Measurements from ENCODE around the gene PELO. TPM values are rescaled to one million over a fixed set of nuclear protein-coding genes. Genes with fewer than 3 reads are reported as not detected.
A peak's percentile ranks its signal among the peaks of the same experiment; 100 is the strongest.

Gene PELO
- total and polyA plus RNA-seq, 8 donors = 19.9 to 47.6 (median 24.4) TPM

- intact Hi-C loops (cut with DNase I) = no loop called here
- peak overlapping the region in 1 of 2 donors; percentile 6 for H3K27ac ChIP-seq
Observed at GRCh38 chr5:52771343-52772039, 16.2 kb upstream of the PELO start.

DNA sequence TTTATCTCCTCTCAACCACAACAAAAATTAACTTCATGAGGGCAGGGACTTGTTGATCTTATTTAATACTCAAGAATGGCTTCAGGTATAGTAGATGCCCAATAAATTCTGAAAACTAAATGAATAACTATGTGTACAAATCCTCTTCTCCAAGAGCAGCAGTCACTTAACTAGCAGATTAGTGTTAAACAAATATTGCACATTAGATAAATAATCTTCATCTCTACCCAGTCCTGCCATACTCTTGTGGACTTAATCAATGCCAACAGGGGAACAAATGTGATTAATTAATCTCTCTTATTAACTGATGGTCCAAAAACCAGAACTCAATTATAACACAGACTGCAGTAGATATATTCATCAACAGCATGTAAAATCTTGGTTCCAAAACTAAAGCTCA is 15.0 kb upstream of the PELO start:
- H3K4me3 ChIP-seq = no peak overlapping the region
- DNase-seq = no peak
- H3K27me3 ChIP-seq = no peaks in the 10 kb centered on the region
- no peak overlapping the region for H3K27ac ChIP-seq
- intact Hi-C loops (cut with DNase I) = no loop called here
- ATAC-seq = no peak
- H3K9me3 ChIP-seq = no peaks in the 10 kb centered on the region
- H3K36me3 ChIP-seq = no peaks in the 10 kb centered on the region
- no peak for TF ChIP-seq CTCF (IDR thresholded peaks at IDR 0.05)
- H3K4me1 ChIP-seq = peaks cover 0 to 4% of the 10 kb centered on the region in 2 donors

More at GRCh38 chr5:52771343-52772039, 16.2 kb upstream of the PELO start:
- Histone ChIP-seq H3K27me3 (no peaks in the 10 kb centered on the region), H3K4me3 (no peak overlapping the region), H3K9me3 (no peaks in the 10 kb centered on the region), H3K36me3 (no peaks in the 10 kb centered on the region), H3K4me1 (peaks cover 0 to 4% of the 10 kb centered on the region in 2 donors)
- DNase-seq (no peak), ATAC-seq (no peak)
- TF ChIP-seq CTCF (IDR thresholded peaks at IDR 0.05) = no peak

- intact Hi-C loops (cut with DNase I) = no loop called here
Observed at GRCh38 chr5:52773342-52773741, 14.4 kb upstream of the PELO start.

GRCh38 chr5:52774005-52774410 is 13.7 kb upstream of the PELO start:
- ATAC-seq = peak; percentile 44
- no peak for TF ChIP-seq CTCF (IDR thresholded peaks at IDR 0.05)

More at GRCh38 chr5:52773342-52773741, 14.4 kb upstream of the PELO start:
- peaks cover 0 to 4% of the 10 kb centered on the region in 2 donors for H3K4me1 ChIP-seq
- H3K27ac ChIP-seq = peak overlapping the region; percentile 3 to 28
- no peaks in the 10 kb centered on the region for H3K36me3 ChIP-seq
- H3K27me3 ChIP-seq = no peaks in the 10 kb centered on the region
- H3K9me3 ChIP-seq = no peaks in the 10 kb centered on the region
- ATAC-seq (no peak), DNase-seq (no peak)
- H3K4me3 ChIP-seq = no peak overlapping the region
- no peak for TF ChIP-seq CTCF (IDR thresholded peaks at IDR 0.05)

DNA sequence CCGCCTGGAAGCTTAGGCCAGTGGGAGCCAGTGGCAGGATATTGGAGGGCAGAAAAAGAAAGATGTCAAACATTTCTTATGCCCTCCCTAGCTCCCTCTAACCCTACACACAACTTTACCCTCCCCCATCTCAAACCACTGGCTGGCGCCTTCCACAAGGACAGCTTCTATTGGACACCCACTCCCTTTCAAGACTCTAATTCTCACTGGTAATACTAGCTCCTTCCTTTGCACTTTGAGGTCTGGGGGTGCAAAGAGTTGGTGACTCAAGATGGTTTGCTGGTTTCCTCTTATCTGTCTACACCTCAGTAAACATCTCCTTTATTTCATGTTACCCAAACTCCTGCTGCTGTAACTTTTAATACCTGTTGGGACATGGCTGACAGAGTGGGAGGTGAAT is 11.6 kb upstream of the PELO start:
- no peak for ATAC-seq
- Histone ChIP-seq H3K36me3 (no peaks in the 10 kb centered on the region), H3K9me3 (no peaks in the 10 kb centered on the region), H3K4me1 (peaks cover 0 to 4% of the 10 kb centered on the region in 2 donors), H3K27ac (no peak overlapping the region), H3K4me3 (no peak overlapping the region), H3K27me3 (no peaks in the 10 kb centered on the region)
- DNase-seq = no peak
- TF ChIP-seq CTCF (IDR thresholded peaks at IDR 0.05) = no peak
- intact Hi-C loops (cut with DNase I) = no loop called here

More at GRCh38 chr5:52774005-52774410, 13.7 kb upstream of the PELO start:
- H3K4me1 ChIP-seq = peaks cover 0 to 4% of the 10 kb centered on the region in 2 donors
- no peak overlapping the region for H3K4me3 ChIP-seq
- H3K9me3 ChIP-seq = no peaks in the 10 kb centered on the region
- H3K36me3 ChIP-seq = no peaks in the 10 kb centered on the region
- DNase-seq = no peak
- H3K27ac ChIP-seq = peak overlapping the region; percentile 3 to 28
- intact Hi-C loops (cut with DNase I) = no loop called here
- no peaks in the 10 kb centered on the region for H3K27me3 ChIP-seq

All from left lung (tissue), 10 donors.